ENCODE data around the gene KLHL33.

Gene KLHL33, protein sequence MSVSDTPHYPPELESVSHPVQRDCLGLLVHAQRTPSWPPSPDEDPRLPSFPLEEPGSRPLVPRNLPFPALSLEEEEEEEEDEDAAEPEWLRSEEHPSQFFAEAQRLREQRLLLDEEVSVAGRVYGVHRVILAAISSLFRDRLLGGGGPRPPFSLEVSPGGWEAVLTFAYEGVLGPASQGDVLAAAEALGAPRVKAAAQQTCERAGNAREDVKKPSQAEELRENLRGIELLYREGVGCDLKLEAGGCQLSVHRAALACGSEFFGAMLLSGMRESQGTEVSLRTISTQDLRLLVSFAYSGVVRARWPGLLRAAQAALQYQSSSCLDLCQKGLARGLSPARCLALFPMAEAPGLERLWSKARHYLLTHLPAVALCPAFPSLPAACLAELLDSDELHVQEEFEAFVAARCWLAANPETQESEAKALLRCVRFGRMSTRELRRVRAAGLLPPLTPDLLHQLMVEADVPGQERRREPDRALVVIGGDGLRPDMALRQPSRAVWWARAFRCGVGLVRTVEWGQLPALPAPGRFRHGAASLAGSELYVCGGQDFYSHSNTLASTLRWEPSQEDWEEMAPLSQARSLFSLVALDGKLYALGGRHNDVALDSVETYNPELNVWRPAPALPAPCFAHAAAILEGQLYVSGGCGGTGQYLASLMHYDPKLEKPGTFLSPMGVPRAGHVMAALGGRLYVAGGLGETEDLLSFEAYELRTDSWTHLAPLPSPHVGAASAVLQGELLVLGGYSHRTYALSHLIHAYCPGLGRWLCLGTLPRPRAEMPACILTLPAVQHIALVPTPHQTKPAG

GRCh38 chr14:20435582-20436362 is at the start of gene KLHL33:
Gene KLHL33 (minus strand): TSS chr14:20436166. CDS start chr14:20435811, 355 bp downstream.
- DNase-seq = peak; percentile 14

DNA sequence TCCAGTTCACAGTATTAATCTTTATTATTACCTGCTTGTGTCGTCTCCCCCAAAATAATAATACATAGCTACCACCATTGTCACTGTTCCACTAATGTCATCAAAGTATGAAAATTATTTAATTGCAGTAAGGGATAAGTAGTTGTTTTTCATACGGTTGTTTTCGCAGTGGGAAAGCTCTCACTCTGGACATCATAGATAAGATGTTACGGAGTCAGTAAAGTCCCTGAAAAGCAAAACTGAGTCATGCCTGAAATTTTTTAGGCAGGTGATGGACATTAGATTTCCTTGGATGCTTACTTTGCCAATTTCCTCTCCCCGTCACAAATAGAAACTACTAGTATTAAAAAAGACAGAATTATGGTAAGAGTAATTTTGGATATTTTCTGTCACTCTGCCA is 46.4 kb upstream of the KLHL33 start:
- DNase-seq = no peak

DNA sequence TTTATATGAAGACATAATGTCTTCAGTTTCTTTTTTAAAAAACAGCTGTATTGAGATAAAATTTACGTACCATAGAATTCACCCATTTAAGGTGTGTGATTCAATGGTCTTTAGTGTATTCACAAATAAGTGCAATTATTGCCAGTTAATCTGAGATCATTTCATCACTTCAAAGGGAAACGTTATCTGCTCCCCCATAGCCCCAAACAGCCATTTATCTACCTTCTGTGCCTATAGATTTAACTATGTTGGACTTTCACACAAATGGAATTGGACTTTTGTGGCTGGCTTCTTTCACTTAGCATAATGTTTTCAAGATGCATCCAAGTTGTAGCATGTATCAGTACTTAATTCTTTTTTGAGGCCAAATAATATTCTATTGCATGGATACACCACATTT is 42.9 kb upstream of the KLHL33 start:
- DNase-seq = no peak

- DNase-seq = no peak
Observed at GRCh38 chr14:20477211-20477876, 41.4 kb upstream of the KLHL33 start.

- DNase-seq = no peak
Observed at GRCh38 chr14:20476776-20477175, 40.8 kb upstream of the KLHL33 start.

- DNase-seq = no peak
Observed at GRCh38 chr14:20472536-20473169, 36.7 kb upstream of the KLHL33 start.

DNA sequence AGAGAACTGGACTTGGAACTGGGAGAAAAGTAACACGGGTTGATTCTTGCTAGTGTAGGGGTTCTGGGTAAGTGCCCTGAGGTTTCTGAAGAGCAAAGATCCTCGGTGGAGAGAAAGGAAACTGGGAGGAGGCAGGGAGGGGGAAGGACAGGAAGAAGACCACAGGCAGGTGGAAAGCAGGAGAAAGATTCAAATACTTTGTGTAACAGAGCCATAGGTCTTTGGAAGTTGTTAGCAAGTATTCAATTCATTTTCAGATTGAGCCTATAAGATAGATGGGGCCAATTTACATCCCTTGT is 34.6 kb upstream of the KLHL33 start:
- DNase-seq = no peak

DNA sequence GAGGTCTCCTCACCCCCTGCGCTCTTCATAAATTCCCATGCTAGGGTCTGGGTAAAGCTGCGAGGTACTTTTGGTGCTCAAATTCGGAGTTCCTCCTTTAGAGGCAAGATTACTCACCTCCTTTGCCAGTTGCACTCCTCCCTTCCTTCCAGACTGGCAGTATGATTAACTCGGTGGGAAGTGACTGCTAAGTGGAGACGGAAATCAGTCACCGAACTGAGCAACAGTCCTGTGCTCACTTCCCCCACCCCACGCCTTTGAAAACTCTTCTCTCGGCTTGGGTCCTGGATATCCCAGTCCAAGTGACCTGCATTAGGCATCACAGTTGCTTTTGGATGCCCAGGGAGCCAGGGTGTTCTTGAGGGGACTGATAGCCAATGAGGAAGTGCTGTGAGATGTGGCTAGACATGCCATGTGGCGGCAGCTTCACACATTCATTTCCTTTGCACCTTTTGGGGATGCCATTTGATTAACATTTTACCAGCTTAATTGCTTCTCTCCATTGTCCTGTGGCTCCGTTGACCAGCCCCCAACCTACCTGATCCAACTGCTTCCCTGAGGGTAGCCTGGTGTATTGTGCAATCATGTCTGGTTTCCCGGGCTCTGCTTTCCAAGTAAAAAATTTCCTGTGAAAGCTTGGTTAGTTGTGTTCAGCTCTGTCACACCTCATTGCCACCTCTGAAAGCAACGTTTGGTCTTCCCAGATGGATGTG is 34.1 kb upstream of the KLHL33 start:
- DNase-seq = no peak

DNA sequence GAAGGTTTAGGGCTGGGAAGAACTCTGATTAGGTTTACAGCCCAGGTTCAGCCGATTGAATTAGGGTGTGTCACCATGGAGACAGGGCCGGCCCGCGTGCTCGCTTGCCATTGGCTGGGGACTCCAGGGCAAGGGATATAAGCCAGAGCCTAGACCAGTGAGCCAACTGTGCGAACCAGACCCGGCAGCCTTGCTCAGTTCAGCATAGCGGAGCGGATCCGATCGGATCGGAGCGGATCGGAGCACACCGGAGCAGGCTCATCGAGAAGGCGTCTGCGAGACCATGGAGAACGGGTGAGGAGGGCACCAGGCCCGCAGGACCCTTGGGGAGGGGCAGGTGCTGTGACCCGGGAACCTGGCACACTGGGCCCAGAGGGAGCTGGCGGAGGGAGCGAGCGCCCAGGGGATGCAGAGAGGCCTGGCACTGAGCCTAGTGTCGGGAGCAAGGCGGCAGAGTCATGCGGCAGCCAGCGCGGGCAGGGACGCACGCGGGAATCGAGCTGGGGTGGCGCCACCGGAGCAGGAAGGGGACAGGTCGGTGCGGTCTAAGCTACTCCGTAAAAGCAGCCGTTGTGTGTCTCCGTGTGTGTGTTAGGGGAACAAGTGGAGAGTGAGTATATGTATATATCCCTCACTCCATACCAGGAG is 33.4 kb upstream of the KLHL33 start, which contains the start of gene PNP:
TSS of gene PNP (plus strand) at position 165 of the 648 bp plus-strand sequence. CDS start at position 284, 119 bp downstream.
- peak; percentile 91 for DNase-seq

DNA sequence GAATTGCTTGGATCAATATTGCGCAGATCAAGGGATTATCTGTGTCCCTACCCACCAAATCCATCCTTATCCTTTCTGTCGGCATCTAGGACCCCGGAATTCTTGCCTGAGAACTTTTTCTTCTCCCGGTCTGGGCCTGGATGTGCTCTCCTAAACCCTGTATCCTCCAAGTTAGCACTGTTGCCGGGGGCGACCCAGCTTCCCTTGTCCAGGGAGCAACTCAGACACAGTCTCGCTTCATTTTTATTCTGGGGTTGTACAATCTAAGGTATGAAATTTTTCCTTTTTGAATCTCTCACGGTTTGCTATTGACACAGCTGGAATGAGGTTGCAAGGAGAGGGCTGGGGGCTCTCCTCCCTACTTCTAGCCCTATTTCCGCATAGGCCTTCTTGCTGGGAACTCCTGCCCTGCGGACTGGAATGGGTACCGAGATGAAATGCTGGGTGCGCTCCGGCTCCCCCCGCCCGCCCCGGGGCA is 32.8 kb upstream of the KLHL33 start:
- DNase-seq = no peak

- peak; percentile 100 for DNase-seq
Observed at GRCh38 chr14:20461225-20462141, 25.5 kb upstream of the KLHL33 start, which contains the start of gene PIP4P1. Gene PIP4P1 (minus strand): TSS chr14:20461434. CDS start chr14:20461325, 109 bp downstream.

- no peak for DNase-seq
Observed at GRCh38 chr14:20460458-20461224, 24.7 kb upstream of the KLHL33 start.

DNA sequence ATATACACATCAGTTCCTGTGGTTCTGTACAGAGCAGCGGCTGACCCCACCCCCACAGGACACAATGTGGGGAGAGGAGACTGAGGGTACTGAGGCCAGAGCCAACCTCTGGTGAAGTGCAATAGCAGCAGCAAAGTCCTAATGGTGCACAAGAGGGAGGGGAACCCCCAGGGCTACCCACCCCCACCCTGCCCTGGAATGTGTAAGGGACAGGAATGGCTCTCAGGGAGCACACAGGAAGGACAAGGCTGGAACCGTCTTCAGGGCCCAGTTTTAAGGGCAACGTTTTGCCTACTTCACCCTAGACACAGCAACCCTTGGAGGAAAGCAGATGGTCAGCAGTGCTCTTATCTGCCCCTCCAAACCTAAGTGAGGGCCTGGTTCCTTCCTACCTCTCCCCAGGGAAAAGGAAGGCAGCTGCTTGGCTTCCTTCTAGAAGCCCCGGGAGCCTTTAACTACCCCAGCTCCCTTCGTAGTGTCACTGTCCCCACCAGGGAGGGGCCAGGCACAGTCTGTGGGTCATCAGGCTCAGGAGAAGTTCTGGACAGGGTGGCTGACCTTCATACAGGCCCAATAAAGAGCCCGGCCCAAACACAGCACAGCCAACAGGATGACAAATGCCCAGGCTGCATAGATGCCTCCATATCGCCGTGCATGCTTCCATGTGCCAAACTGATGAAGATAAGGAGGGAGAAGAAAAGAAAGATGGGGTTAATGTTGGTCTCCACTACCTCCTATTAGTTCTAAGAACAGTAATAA is 22.2 kb upstream of the KLHL33 start:
- peak; percentile 72 for DNase-seq

DNA sequence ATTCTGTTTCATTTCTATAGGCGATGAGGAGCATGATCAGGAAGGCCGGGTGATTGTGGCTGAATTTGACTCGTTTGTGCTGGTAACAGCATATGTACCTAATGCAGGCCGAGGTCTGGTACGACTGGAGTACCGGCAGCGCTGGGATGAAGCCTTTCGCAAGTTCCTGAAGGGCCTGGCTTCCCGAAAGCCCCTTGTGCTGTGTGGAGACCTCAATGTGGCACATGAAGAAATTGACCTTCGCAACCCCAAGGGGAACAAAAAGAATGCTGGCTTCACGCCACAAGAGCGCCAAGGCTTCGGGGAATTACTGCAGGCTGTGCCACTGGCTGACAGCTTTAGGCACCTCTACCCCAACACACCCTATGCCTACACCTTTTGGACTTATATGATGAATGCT is 21.0 kb upstream of the KLHL33 start:
- DNase-seq = no peak

DNA sequence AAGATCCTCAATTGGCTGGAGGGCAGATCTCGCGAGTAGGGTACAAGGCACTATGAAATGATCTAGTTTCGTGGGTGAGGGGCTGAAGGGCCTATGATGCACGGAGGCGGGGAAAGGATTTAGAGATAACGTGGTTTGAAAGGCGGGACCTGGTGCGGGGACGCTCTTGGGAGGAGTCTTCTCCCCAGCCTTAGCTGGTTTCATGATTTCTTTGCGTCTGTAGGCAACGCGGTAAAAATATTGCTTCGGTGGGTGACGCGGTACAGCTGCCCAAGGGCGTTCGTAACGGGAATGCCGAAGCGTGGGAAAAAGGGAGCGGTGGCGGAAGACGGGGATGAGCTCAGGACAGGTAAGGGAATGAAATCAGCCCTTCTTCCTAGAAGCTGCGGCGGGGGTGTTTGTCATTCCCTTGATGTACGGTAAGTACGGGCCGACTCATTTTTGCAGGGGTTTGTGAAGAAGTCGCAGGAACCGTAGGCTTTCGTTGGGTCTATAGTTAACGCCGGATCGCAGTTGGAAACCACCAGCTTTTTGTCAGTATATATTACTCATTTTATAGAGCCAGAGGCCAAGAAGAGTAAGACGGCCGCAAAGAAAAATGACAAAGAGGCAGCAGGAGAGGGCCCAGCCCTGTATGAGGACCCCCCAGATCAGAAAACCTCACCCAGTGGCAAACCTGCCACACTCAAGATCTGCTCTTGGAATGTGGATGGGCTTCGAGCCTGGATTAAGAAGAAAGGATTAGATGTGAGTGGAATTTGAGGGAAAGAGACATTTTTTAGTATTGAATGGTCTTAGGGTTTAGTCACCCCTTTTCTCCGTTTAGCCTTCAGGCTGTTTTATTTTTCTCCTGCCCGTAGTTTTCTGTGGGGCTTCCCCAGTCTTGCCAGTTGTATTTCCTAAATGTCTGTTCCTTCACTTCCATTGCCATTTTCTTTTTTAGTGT is 19.7 kb upstream of the KLHL33 start:
- no peak for DNase-seq

- peak; percentile 98 for DNase-seq
Observed at GRCh38 chr14:20454516-20455354, 18.8 kb upstream of the KLHL33 start, which contains the start of the genes APEX1 and OSGEP. Gene APEX1 (plus strand): TSS chr14:20455226. CDS start chr14:20455646, 420 bp downstream. Gene OSGEP (minus strand): TSS chr14:20454812. CDS start chr14:20454683, 129 bp downstream.

Data from NCI-H524 treated with DMSO at 0.1 percent for 48 hours (cell line).